ENCODE data around the gene SPIRE2. TPM values are rescaled to one million over a fixed set of nuclear protein-coding genes. Genes with fewer than 3 reads are reported as not detected.

SPIRE2 gene
- total and polyA plus RNA-seq, 11 donors = 0.31 to 2.3 (median 1.3) TPM

DNA sequence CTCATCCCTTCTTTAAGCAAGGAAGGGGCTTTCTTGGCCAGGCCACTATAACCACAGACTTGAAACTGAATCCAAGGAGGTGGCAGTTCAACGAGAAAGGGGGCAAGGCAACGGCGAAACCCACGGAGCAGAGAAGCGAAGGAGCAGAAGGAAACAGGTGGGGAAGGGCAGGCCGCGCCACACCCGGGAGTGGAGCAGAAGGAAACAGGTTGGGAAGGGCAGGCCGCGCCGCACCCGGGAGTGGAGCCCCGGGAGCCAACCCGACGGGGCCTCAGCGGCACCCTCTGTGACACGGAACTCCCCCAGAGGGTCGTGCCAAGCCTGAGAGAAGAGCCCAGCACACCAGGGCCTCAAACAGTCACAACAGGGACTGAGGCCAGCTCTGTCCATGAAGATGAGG lies 32.2 kb upstream of the SPIRE2 start:
- TF ChIP-seq POLR2A (IDR thresholded peaks at IDR 0.05) = no peak
- TF ChIP-seq, protein P1, sequence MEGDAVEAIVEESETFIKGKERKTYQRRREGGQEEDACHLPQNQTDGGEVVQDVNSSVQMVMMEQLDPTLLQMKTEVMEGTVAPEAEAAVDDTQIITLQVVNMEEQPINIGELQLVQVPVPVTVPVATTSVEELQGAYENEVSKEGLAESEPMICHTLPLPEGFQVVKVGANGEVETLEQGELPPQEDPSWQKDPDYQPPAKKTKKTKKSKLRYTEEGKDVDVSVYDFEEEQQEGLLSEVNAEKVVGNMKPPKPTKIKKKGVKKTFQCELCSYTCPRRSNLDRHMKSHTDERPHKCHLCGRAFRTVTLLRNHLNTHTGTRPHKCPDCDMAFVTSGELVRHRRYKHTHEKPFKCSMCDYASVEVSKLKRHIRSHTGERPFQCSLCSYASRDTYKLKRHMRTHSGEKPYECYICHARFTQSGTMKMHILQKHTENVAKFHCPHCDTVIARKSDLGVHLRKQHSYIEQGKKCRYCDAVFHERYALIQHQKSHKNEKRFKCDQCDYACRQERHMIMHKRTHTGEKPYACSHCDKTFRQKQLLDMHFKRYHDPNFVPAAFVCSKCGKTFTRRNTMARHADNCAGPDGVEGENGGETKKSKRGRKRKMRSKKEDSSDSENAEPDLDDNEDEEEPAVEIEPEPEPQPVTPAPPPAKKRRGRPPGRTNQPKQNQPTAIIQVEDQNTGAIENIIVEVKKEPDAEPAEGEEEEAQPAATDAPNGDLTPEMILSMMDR (IDR thresholded peaks at IDR 0.05) = no peak
- Histone ChIP-seq H3K4me3 (no peak overlapping the region), H3K36me3 (peaks cover 0 to 5% (median 0%) of the 10 kb centered on the region in 9 donors), H3K27me3 (no peaks in the 10 kb centered on the region), H3K9me3 (no peaks in the 10 kb centered on the region), H3K27ac (no peak overlapping the region), H3K4me1 (peaks cover 0 to 15% (median 7%) of the 10 kb centered on the region in 12 donors)
- no peak for ATAC-seq
- DNase-seq = peak in 1 of 5 donors; percentile 16
- intact Hi-C loops (cut with DNase I) = loop anchor here in 2 of 10 donors (5.0 to 10.0 kb wide), 2 partner anchors 66 to 91 kb away; partner anchors contain the start of gene SPATA2L (in 1 of the 2)
- 89 to 94% (median 92%) methylated on average over 18 of the region's 18 CpGs for WGBS, 4 donors

DNA sequence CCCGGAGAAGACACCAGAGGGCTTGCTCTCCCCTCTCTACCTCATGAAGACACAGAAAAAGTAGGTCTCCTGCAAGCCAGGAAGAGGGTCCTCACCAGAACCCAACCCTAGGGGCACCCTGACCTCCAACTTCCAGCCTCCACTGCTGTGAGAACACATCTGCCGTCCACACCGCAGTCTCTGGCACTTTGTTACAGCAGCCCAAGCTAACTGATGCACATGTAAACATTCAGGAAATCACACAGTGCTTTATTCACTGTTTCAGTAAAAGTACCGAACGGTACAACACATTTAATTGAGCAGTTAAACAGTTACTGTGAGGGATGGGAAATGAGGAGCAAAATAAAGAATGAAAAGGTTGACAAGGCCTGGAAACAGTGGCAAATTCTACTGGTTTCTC lies 30.1 kb upstream of the SPIRE2 start:
- ATAC-seq (no peak), DNase-seq (no peak)
- H3K4me3 ChIP-seq = peak overlapping the region in 1 of 12 donors; percentile 29
- intact Hi-C loops (cut with DNase I) = loop anchor here in 2 of 10 donors (5.0 to 10.0 kb wide), 2 partner anchors 64 to 93 kb away; partner anchors contain the start of gene SPATA2L (in 1 of the 2)
- H3K4me1 ChIP-seq = peaks cover 0 to 15% (median 7%) of the 10 kb centered on the region in 12 donors
- 85 to 97% (median 90%) methylated on average over 5 of the region's 5 CpGs for WGBS, 4 donors
- no peaks in the 10 kb centered on the region for H3K36me3 ChIP-seq
- TF ChIP-seq POLR2A (IDR thresholded peaks at IDR 0.05) = no peak
- TF ChIP-seq, protein P1 (IDR thresholded peaks at IDR 0.05) = no peak
- no peaks in the 10 kb centered on the region for H3K27me3 ChIP-seq
- H3K9me3 ChIP-seq = no peaks in the 10 kb centered on the region
- H3K27ac ChIP-seq = peak overlapping the region in 6 of 12 donors; percentile 4 to 73 (median 18)

DNA sequence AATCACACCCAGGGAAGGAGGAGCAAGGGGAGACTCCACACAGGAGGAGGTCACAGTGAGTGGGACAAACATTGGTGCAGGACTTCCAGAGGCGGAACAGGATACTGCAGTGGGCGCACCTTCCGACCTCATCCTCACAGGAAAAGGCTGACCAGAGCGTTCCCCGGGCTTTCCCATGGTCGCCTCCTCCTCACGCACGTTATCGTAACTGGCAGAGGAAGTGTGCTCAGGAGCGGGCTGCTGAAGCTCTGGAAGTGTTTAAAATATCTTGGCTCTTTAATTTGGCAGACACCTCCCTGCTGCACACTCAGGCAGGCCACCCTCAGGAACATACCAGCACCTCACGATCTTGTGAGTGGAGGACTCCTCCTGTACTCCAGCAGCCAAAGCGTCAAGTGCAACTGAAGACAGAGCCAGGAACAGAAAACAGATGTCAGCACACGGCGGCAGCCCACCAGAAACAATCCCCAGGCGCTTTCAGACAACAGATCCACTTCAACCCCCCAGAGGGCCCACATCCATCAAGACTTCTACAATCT lies 29.4 kb upstream of the SPIRE2 start:
- ATAC-seq = peak; percentile 84 to 89 (median 86)
- 23 to 40% (median 36%) methylated on average over 15 of the region's 15 CpGs for WGBS, 4 donors
- DNase-seq = peak in 4 of 5 donors; percentile 12 to 58 (median 39)
- Histone ChIP-seq H3K4me1 (peaks cover 0 to 15% (median 7%) of the 10 kb centered on the region in 12 donors), H3K9me3 (no peaks in the 10 kb centered on the region), H3K36me3 (no peaks in the 10 kb centered on the region), H3K27ac (peak overlapping the region; percentile 4 to 73 (median 39)), H3K4me3 (peak overlapping the region in 5 of 12 donors; percentile 8 to 29 (median 9)), H3K27me3 (no peaks in the 10 kb centered on the region)
- TF ChIP-seq POLR2A (IDR thresholded peaks at IDR 0.05) = no peak
- TF ChIP-seq, protein P1 (IDR thresholded peaks at IDR 0.05) = no peak
- intact Hi-C loops (cut with DNase I) = loop anchor here in 2 of 10 donors (5.0 to 10.0 kb wide), 2 partner anchors 63 to 94 kb away; partner anchors contain the start of gene SPATA2L (in 1 of the 2)

DNA sequence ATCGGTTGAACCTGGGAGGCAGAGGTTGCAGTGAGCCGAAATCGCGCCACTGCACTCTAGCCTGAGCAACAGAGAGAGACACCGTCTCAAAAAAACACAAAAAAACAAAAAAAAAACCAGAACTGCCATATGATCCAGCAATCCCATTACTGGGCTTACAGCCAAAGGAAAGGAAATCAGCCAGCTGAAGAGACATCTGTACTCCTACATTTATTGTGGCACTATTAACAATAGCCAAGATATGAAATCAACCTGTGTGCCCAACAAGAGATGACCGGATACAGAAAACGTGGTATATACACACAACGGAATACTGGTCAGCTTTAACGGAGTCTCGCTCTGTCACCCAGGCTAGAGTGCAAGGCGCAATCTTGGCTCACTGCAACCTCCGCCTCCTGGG lies 26.5 kb upstream of the SPIRE2 start:
- DNase-seq = no peak
- TF ChIP-seq, protein P1 (IDR thresholded peaks at IDR 0.05) = no peak
- TF ChIP-seq POLR2A (IDR thresholded peaks at IDR 0.05) = no peak
- H3K27ac ChIP-seq = no peak overlapping the region
- intact Hi-C loops (cut with DNase I) = no loop called here
- H3K36me3 ChIP-seq = no peaks in the 10 kb centered on the region
- H3K27me3 ChIP-seq = no peaks in the 10 kb centered on the region
- no peaks in the 10 kb centered on the region for H3K9me3 ChIP-seq
- ATAC-seq = no peak
- peaks cover 0 to 15% (median 7%) of the 10 kb centered on the region in 12 donors for H3K4me1 ChIP-seq
- no peak overlapping the region for H3K4me3 ChIP-seq
- WGBS, 4 donors = 79 to 85% (median 83%) methylated on average over 12 of the region's 12 CpGs
